Activated CD4-positive, alpha-beta memory T cell treated with anti-CD3 and anti-CD28 coated beads for 36 hours (primary cell): ENCODE data around the gene FXR2. TPM values are rescaled to one million over a fixed set of nuclear protein-coding genes. Genes with fewer than 3 reads are reported as not detected.
A peak's percentile ranks its signal among the peaks of the same experiment; 100 is the strongest.

Experiments used
- CTCF ChIA-PET: fragments of 350-600 bp; sonication (Branson Sonifier 250); formaldehyde crosslinking; loops from one replicate; lab custom pipeline; 2021; ENCODE audit warnings: antibody characterized with exemption, inconsistent platforms; lab: Charles Lee
- POLR2A ChIA-PET: fragments of 350-600 bp; sonication (Branson Sonifier 250); formaldehyde crosslinking; loops from one replicate; lab custom pipeline; 2021; ENCODE audit warnings: antibody characterized with exemption; lab: Charles Lee
- DNase-seq: peaks from one replicate; pipeline ENCODE4 v3.0.0-alpha.2; 2020
- H3K27ac Mint-ChIP-seq: one replicate; pipeline ENCODE4 v1.8.0; 2021; ENCODE audit warnings: mixed read lengths
- H3K27me3 Mint-ChIP-seq: one replicate; pipeline ENCODE4 v1.8.0; 2021; ENCODE audit warnings: mixed read lengths
- H3K36me3 Mint-ChIP-seq: one replicate; pipeline ENCODE4 v1.8.0; 2021; ENCODE audit warnings: mixed read lengths
- H3K4me1 Mint-ChIP-seq: one replicate; pipeline ENCODE4 v1.8.0; 2021; ENCODE audit warnings: low read depth, mixed read lengths
- H3K4me3 Mint-ChIP-seq: one replicate; pipeline ENCODE4 v1.8.0; 2021; ENCODE audit warnings: mild to moderate bottlenecking, mixed read lengths
- H3K9me3 Mint-ChIP-seq: one replicate; pipeline ENCODE4 v1.8.0; 2021; ENCODE audit warnings: mixed read lengths
- intact Hi-C: fragments of 100-400 bp; cut with micrococcal nuclease; formaldehyde crosslinking; loops from one replicate; pipeline ENCODE4 v1.15.1; 2023
- total RNA-seq, 2 experiments: library from RNA; stranded (reverse); gene quantifications; one replicate each; pipeline ENCODE4 v1.2.3, GENCODE V29; 2021

Gene FXR2
- total RNA-seq, 2 experiments from 2014 or later: 37.5 to 40.1 TPM

DNA sequence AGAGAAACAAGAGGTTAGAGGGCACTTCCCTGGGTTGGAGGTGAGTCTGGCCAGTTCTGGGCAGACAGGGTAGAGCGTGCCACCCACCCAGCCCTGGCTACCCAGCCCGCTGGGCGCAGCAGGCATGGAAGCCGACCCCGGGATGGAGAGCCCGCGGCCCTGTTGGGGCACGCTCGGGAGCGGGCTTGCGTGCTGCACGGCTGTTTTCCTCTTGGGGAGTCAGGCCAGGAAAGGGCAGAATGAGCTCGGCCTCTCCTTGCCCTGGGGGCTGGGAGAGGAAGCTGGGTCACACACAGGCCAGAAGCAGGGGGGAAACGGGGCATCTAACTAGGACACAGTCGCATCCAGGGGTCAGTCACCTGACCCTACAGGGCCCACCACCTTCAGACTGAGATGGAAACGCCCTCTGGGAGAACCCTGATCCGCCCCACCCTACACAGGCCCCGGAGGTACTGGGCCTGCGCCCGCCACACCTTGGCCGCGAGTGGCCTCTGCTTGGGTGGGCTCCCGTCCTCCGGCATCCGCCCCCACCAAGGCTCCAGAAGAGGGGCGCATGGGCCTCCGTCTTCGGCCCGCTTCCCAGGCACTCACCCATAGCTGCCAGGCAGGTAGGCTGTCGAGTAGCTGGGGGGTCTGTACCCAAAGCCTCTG is 26.0 kb downstream of the FXR2 start:
- Mint-ChIP-seq H3K27ac (no peak overlapping the region), H3K9me3 (no peaks in the 10 kb centered on the region), H3K36me3 (peaks cover 30% of the 10 kb centered on the region), H3K27me3 (no peaks in the 10 kb centered on the region), H3K4me3 (no peak overlapping the region), H3K4me1 (peaks cover 11% of the 10 kb centered on the region)
- DNase-seq: no peak
- POLR2A ChIA-PET: interaction anchor here (1.2 to 1.6 kb wide), 4 partner anchors 8 to 104 kb away, joined by 3 to 9 read pairs (median 4); no protein-coding TSS in a partner anchor
- intact Hi-C loops: no loop called here
- CTCF ChIA-PET: interaction anchor here (0.7 to 7.7 kb wide), 20 partner anchors 9 to 308 kb away, joined by 3 to 57 read pairs (median 6); partner anchors contain the start of genes CD68, FXR2, SAT2 and SENP3

DNA sequence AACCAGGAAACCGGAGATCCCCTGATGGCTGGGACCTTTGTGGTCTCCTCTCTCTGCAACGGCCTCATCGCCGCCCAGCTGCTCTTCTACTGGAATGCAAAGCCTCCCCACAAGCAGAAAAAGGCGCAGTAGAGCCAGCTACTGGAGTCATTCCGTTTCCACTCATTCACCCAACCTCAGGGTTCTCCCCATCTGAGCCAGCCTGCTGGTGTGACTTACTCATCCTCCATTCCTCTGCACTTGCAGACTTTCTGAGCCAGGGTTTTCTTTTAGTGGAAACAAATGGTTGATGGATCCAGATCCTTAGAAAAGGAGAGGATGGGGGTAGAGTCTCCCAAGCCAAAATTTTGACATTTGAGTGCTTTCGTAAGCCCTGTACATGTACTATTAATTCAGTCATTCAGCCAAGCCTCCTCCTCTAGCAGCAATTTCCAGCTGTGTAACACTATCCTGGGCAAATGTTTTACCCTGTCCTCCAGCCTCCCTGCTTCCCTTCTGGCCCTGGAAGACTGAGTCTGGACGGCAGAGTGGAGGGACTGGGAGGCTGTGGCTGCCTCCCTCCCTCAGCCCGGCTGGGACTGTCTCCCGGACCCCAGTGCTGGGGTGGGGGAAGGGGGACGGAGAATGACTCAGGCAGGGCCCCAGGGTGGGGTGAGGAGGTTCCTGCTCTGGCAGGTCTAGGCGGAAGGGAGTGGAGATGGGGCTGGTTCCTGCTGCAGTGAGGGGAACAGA is 27.1 kb downstream of the FXR2 start:
- intact Hi-C loops: no loop called here
- H3K36me3 Mint-ChIP-seq: peaks cover 21% of the 10 kb centered on the region
- ChIA-PET CTCF (interaction anchor here (1.3 to 7.7 kb wide), 3 partner anchors 27 to 232 kb away, joined by 5 to 57 read pairs (median 7); partner anchors contain the start of genes SENP3, TNFSF13 and TP53), POLR2A (no interaction called here)
- DNase-seq: no peak
- no peak overlapping the region for H3K4me3 Mint-ChIP-seq
- H3K27me3 Mint-ChIP-seq: no peaks in the 10 kb centered on the region
- H3K27ac Mint-ChIP-seq: no peak overlapping the region
- no peaks in the 10 kb centered on the region for H3K9me3 Mint-ChIP-seq
- peaks cover 20% of the 10 kb centered on the region for H3K4me1 Mint-ChIP-seq

DNA sequence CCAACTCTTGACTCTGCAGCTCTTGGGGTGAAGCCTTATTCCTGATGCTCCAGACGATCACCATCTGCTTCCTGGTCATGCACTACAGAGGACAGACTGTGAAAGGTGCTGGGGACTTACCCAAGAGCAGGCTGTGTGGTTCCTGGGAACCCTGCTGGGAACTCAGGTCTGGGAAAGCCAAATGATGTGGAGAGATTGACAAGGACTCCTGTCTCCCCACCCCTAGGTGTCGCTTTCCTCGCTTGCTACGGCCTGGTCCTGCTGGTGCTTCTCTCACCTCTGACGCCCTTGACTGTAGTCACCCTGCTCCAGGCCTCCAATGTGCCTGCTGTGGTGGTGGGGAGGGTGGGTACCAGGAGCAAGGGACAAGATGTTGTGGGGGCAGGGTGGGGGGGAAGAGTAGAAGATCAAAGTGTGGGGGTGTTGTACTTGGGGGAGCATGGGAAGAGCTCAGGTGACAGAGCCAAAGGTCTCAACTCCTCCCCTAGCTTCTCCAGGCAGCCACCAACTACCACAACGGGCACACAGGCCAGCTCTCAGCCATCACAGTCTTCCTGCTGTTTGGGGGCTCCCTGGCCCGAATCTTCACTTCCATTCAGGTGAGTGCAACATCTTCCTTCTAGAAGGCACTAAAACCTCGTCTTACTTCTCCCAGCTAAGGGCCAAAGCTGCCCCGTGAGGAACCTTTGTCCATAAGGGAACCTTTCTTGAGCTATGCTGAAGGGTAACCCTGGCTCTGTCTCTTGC is 27.9 kb downstream of the FXR2 start:
- peaks cover 21% of the 10 kb centered on the region for H3K36me3 Mint-ChIP-seq
- H3K4me1 Mint-ChIP-seq: peaks cover 27% of the 10 kb centered on the region
- intact Hi-C loops: no loop called here
- CTCF ChIA-PET: interaction anchor here (0.6 to 7.7 kb wide), 5 partner anchors 26 to 231 kb away, joined by 3 to 57 read pairs (median 5); partner anchors contain the start of genes SENP3, TNFSF13 and TP53
- no peak overlapping the region for H3K27ac Mint-ChIP-seq
- H3K9me3 Mint-ChIP-seq: no peaks in the 10 kb centered on the region
- no peak overlapping the region for H3K4me3 Mint-ChIP-seq
- no peaks in the 10 kb centered on the region for H3K27me3 Mint-ChIP-seq
- no peak for DNase-seq
- POLR2A ChIA-PET: no interaction called here

DNA sequence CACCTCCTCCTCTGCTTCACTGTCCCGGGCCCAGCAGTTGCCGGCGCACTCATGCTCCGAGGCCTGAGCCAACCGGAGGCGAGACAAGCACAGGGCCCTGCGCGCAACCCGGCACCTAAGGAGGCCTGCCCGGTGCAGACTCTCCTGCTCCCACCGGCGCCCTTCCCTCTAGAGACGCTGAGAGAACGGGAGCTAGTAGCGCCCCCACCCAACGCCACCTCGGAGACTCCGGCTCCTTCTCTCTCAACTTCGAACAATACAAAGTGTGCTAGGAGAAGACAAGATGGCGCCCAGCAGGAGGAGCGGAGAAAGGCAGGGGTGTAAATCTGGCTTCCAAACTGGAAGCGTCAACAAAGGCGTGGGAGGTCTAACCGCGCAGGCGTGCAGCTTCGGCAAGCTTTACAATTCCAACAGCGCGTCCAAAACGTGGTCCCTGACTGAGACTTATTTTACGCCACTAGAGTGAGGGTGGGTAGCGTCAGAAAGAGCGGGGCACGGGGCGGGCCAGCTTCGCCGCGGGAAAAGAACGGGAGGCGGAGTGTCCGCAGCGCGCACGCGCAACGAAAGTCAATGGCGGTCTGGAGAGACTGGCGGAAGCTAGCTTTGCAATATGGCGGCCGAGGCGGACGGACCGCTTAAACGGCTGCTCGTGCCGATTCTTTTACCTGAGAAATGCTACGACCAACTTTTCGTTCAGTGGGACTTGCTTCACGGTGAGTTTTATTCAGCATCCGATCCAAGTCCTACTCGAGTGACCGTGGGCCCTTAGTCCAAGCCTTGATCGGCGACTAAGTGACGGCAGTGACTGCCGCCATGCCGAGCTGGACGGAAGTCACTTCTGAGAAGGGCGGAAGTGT is 31.2 kb downstream of the FXR2 start, which contains the start of gene MPDU1:
Gene MPDU1, plus strand, starts transcription at position 600 of the 857 bp plus-strand sequence. Its CDS starts 11 bp downstream, at position 611.
- H3K4me1 Mint-ChIP-seq: peaks cover 57% of the 10 kb centered on the region
- peak within 1 kb of the TSS; percentile 100 for H3K27ac Mint-ChIP-seq
- peak; percentile 98 for DNase-seq
- CTCF ChIA-PET: interaction anchor here (0.6 to 7.7 kb wide), 12 partner anchors 12 to 238 kb away, joined by 3 to 57 read pairs (median 4); partner anchors contain the start of genes ATP1B2, FXR2, KCTD11 and SAT2
- no peaks in the 10 kb centered on the region for H3K27me3 Mint-ChIP-seq
- peaks cover 28% of the 10 kb centered on the region for H3K36me3 Mint-ChIP-seq
- H3K4me3 Mint-ChIP-seq: peak within 1 kb of the TSS; percentile 95
- no peaks in the 10 kb centered on the region for H3K9me3 Mint-ChIP-seq
- POLR2A ChIA-PET: interaction anchor here (0.5 to 3.8 kb wide), 21 partner anchors 9 to 537 kb away, joined by 3 to 61 read pairs (median 4); partner anchors contain the start of genes ACAP1, CNTROB, FXR2 and NEURL4
- intact Hi-C loops: loop anchor here (1.0 to 5.0 kb wide), 5 partner anchors 10 to 254 kb away; partner anchors contain the start of genes FXR2 and SENP3

DNA sequence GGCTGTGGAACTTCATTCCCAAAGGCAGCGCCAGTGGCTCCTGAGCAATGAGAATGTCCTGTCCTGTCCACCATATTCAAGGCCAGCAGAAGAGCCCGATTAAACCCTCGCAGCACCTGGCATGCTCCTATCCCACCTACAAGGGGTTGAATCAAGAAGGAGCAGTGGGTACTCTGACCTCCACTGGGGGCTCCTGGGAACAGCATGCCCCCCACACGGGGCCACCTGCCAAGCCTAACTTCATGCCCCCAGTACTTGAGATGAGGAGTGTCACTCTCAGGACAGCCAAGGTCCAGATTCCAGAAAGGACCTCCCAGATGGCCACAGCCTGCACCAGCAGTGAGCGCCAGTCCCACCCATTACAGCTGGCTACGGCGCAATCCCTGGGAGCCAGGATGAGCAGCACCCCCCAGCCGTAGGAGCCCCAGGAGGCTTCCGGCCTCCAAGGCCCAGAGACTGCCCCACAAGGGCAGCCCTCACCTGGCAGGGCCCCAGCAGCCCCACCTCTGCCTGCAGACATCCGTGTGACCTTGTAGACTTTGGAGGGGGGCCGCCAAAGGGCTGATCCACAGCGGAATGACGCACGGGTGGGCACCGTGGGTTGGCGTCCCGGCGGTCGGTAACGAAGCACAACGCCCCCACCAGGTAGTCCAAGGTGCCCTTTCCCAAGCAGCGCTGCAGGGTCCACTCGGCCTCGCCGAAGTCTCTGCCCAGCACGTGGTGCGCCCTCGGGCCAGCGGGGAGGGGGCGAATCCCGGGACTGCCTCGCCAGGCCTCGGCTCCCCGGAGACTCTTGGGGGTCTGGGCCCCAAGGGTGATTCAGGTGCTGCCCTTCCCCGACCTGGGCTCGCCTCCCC is 32.1 kb downstream of the FXR2 start:
- peaks cover 66% of the 10 kb centered on the region for H3K4me1 Mint-ChIP-seq
- H3K36me3 Mint-ChIP-seq: peaks cover 32% of the 10 kb centered on the region
- CTCF ChIA-PET: interaction anchor here (1.3 to 7.7 kb wide), 3 partner anchors 22 to 105 kb away, joined by 4 to 57 read pairs (median 30); partner anchors contain the start of genes FXR2, SENP3, TNFSF13 and TP53
- POLR2A ChIA-PET: interaction anchor here (0.9 to 3.8 kb wide), 10 partner anchors 9 to 269 kb away, joined by 3 to 61 read pairs (median 8); partner anchors contain the start of genes ACAP1, FXR2, POLR2A and TP53
- H3K27me3 Mint-ChIP-seq: no peaks in the 10 kb centered on the region
- peak overlapping the region; percentile 95 for H3K4me3 Mint-ChIP-seq
- DNase-seq: no peak
- H3K9me3 Mint-ChIP-seq: no peaks in the 10 kb centered on the region
- peak overlapping the region; percentile 100 for H3K27ac Mint-ChIP-seq
- intact Hi-C loops: loop anchor here (1.0 to 5.0 kb wide), 3 partner anchors 9 to 255 kb away; no protein-coding TSS in a partner anchor

DNA sequence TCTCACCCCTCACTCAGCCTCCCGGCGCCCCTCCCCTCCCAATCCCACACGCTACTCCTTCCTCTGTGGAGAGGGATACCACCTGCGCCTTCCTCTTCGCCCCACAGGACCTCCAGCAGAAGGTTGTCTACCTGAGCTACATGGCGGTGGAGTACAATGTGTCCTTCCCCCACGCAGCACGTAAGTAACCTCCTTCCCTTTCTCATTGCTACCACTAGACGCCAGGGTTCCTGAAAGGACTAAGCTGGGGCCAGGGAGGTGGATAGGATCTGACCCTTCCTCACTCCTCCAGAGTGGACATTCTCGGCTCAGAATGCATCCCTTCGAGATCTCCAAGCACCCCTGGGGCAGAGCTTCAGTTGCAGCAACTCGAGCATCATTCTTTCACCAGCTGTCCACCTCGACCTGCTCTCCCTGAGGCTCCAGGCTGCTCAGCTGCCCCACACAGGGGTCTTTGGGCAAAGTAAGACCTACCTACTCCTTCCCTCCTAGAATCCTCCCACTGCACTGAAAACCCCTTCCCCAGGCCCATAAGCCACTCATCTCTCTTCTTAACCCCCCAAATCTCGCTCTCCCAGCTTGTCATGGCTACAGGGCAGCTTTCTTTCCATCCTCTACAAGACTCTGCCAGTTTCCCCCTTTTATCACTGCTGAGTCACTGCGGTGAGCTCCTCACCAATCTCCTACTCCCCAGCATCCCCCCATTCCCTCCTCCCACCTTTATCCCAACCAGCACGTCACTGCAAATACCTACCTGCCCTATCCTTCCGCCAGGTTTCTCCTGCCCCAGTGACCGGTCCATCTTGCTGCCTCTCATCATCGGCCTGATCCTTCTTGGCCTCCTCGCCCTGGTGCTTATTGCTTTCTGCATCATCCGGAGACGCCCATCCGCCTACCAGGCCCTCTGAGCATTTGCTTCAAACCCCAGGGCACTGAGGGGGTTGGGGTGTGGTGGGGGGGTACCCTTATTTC is 33.8 kb downstream of the FXR2 start:
- Mint-ChIP-seq H3K27me3 (no peaks in the 10 kb centered on the region), H3K9me3 (no peaks in the 10 kb centered on the region), H3K4me3 (peak overlapping the region; percentile 67), H3K4me1 (peaks cover 83% of the 10 kb centered on the region), H3K36me3 (peaks cover 48% of the 10 kb centered on the region), H3K27ac (peak overlapping the region; percentile 95)
- POLR2A ChIA-PET: interaction anchor here (1.2 to 2.8 kb wide), 4 partner anchors 8 to 106 kb away, joined by 3 to 24 read pairs (median 3); partner anchors contain the start of genes FXR2, SOX15, TP53 and WRAP53
- CTCF ChIA-PET: interaction anchor here (0.6 to 3.1 kb wide), 5 partner anchors 8 to 144 kb away, joined by 3 to 21 read pairs (median 3); partner anchors contain the start of genes SENP3 and SOX15
- no peak for DNase-seq
- intact Hi-C loops: loop anchor here (5.0 kb wide), 1 partner anchor 256 kb away; no protein-coding TSS in a partner anchor

DNA sequence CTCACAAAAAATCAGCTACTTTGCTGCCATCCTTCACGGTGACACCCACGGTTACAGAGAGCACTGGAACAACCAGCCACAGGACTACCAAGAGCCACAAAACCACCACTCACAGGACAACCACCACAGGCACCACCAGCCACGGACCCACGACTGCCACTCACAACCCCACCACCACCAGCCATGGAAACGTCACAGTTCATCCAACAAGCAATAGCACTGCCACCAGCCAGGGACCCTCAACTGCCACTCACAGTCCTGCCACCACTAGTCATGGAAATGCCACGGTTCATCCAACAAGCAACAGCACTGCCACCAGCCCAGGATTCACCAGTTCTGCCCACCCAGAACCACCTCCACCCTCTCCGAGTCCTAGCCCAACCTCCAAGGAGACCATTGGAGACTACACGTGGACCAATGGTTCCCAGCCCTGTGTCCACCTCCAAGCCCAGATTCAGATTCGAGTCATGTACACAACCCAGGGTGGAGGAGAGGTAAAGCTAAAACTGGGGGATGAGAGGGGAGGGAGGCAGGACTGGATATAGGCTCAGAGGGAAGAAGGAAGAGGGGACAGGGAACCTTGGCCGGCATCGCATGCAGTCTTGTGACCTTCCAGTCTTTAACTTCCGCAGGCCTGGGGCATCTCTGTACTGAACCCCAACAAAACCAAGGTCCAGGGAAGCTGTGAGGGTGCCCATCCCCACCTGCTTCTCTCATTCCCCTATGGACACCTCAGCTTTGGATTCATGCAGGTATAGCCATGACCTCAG is 34.7 kb downstream of the FXR2 start:
- ChIA-PET POLR2A (interaction anchor here (1.0 to 2.8 kb wide), 7 partner anchors 8 to 251 kb away, joined by 3 to 24 read pairs (median 3); partner anchors contain the start of genes ACAP1, FXR2, NEURL4 and SENP3), CTCF (interaction anchor here (0.6 to 3.1 kb wide), 5 partner anchors 9 to 143 kb away, joined by 3 to 21 read pairs (median 3); partner anchors contain the start of genes SENP3 and SOX15)
- intact Hi-C loops: loop anchor here (5.0 kb wide), 1 partner anchor 257 kb away; no protein-coding TSS in a partner anchor
- H3K4me1 Mint-ChIP-seq: peaks cover 86% of the 10 kb centered on the region
- peak overlapping the region; percentile 95 for H3K27ac Mint-ChIP-seq
- H3K27me3 Mint-ChIP-seq: no peaks in the 10 kb centered on the region
- H3K4me3 Mint-ChIP-seq: peak overlapping the region; percentile 67
- peaks cover 56% of the 10 kb centered on the region for H3K36me3 Mint-ChIP-seq
- DNase-seq: peak; percentile 59
- no peaks in the 10 kb centered on the region for H3K9me3 Mint-ChIP-seq
